Astrocyte of the cerebellum (primary cell): Measurements from ENCODE around the gene OSTF1.

Experiments used
- DNase-seq: peaks from one replicate; pipeline ENCODE4 v3.0.0-alpha.2; 2011; ENCODE audit warnings: low read depth
- H3K4me3 ChIP-seq: 2 replicates; pipeline ENCODE4 v1.5.1; 2011; ENCODE audit warnings: mild to moderate bottlenecking, low read depth, low read length, moderate library complexity
- CTCF ChIP-seq: IDR thresholded peaks from 2 replicates; pipeline ENCODE4 v1.5.1; 2012; ENCODE audit warnings: low read length, low read depth, moderate library complexity, mild to moderate bottlenecking; ENCODE audit errors: missing control alignments
- in situ Hi-C: cut with HindIII; loops from 2 replicates; pipeline ENCODE4 v1.10.0; 2017; ENCODE audit warnings: low sequenced_read_pairs

The OSTF1 gene

GRCh38 chr9:75133396-75133795 lies 45.1 kb downstream of the OSTF1 start:
- H3K4me3 ChIP-seq = no peak overlapping the region
- peak; percentile 67 for DNase-seq
- no peak for TF ChIP-seq CTCF
- in situ Hi-C loops = no loop called here

GRCh38 chr9:75134495-75134894 lies 46.2 kb downstream of the OSTF1 start:
- H3K4me3 ChIP-seq = no peak overlapping the region
- TF ChIP-seq CTCF = no peak
- in situ Hi-C loops = no loop called here
- DNase-seq = no peak

- H3K4me3 ChIP-seq = no peak overlapping the region
- no peak for DNase-seq
- no peak for TF ChIP-seq CTCF
- in situ Hi-C loops = loop anchor here (5.0 kb wide), 1 partner anchor 39 kb away; no protein-coding TSS in a partner anchor
Observed at GRCh38 chr9:75138260-75139040, 50.1 kb downstream of the OSTF1 start.

GRCh38 chr9:75139201-75139600 lies 50.9 kb downstream of the OSTF1 start:
- DNase-seq = no peak
- no peak for TF ChIP-seq CTCF
- in situ Hi-C loops = loop anchor here (5.0 kb wide), 1 partner anchor 38 kb away; no protein-coding TSS in a partner anchor
- H3K4me3 ChIP-seq = no peak overlapping the region

GRCh38 chr9:75140261-75140660 lies 51.9 kb downstream of the OSTF1 start:
- TF ChIP-seq CTCF = no peak
- no peak overlapping the region for H3K4me3 ChIP-seq
- in situ Hi-C loops = no loop called here
- no peak for DNase-seq

- no peak for TF ChIP-seq CTCF
- no peak for DNase-seq
- in situ Hi-C loops = no loop called here
- no peak overlapping the region for H3K4me3 ChIP-seq
Observed at GRCh38 chr9:75142202-75142601, 53.9 kb downstream of the OSTF1 start.
